Gastroesophageal sphincter (tissue), 4 donors: Measurements from ENCODE around the gene ISLR2. TPM values are rescaled to one million over a fixed set of nuclear protein-coding genes. Genes with fewer than 3 reads are reported as not detected.
"Not testable (repeated sequence)": the region's sequence is repeated elsewhere in the genome, so short reads cannot be mapped to it uniquely, and the experiment has no call there.

Experiments used
- ATAC-seq: fragments of 150-250 bp; one replicate; pipeline ENCODE4 v1.9.1; 2016; ENCODE audit warnings: mild to moderate bottlenecking, moderate library complexity
- H3K27ac ChIP-seq, 4 donors: fragments of 200-600 bp; sonication (generic) in 3 of 4; 1 replicate in 3 of 4; 2 replicates in 1 of 4; pipeline ENCODE4 v1.5.1; 2016 to 2019
- H3K27me3 ChIP-seq: fragments of 200-600 bp; sonication (generic); one replicate; pipeline ENCODE4 v1.5.1; 2019
- H3K36me3 ChIP-seq, 2 donors: fragments of 200-600 bp; sonication (generic); one replicate each; pipeline ENCODE4 v1.5.1; 2019; ENCODE audit warnings: control low read depth in 1 of 2
- H3K4me1 ChIP-seq, 3 donors: fragments of 200-600 bp; sonication (generic); 1 replicate in 2 of 3; 2 replicates in 1 of 3; pipeline ENCODE4 v1.5.1; 2016 to 2019; ENCODE audit warnings: control low read depth in 2 of 3
- H3K4me3 ChIP-seq, 2 donors: fragments of 200-600 bp; sonication (generic); one replicate each; pipeline ENCODE4 v1.5.1; 2019; ENCODE audit warnings: mild to moderate bottlenecking in 1 of 2, moderate library complexity in 1 of 2
- H3K9me3 ChIP-seq, 3 donors: fragments of 200-600 bp; sonication (generic); one replicate each; pipeline ENCODE4 v1.5.1; 2017 to 2019; ENCODE audit warnings: control low read depth in 2 of 3
- EP300 ChIP-seq: sonication (generic); formaldehyde crosslinking; IDR thresholded peaks from one replicate; pipeline ENCODE4 v1.6.1; 2017; ENCODE audit warnings: antibody characterized with exemption, mild to moderate bottlenecking
- POLR2A ChIP-seq, 2 donors: fragments of 450-650 bp; IDR thresholded peaks; one replicate each; pipeline ENCODE4 v1.6.1; 2017; ENCODE audit warnings: antibody characterized with exemption in 2 of 2, mild to moderate bottlenecking in 2 of 2, moderate library complexity in 1 of 2
- POLR2AphosphoS5 ChIP-seq: sonication (generic); formaldehyde crosslinking; IDR thresholded peaks from one replicate; pipeline ENCODE4 v1.6.1; 2017; ENCODE audit warnings: antibody characterized with exemption
- WGBS, 2 donors: methylation state at CpG; one replicate each; pipeline ENCODE4 v1.1.5; 2018; ENCODE audit warnings: low coverage in 1 of 2; 5-methylcytosine and 5-hydroxymethylcytosine counted together
- total RNA-seq, 4 donors: library from RNA; depleted of rRNA; stranded (reverse); fragments of >200 nt; gene quantifications; one replicate each; pipeline ENCODE4 v1.1.0, GENCODE V29; 2016
- TF ChIP-seq, protein P1 (sequence below), 4 experiments: fragments of 200-600 bp in 2 of 4; fragments of 450-650 bp in 2 of 4; sonication (generic) in 1 of 4; IDR thresholded peaks; one replicate each; pipeline ENCODE4 v1.5.1; 2017 to 2019; ENCODE audit warnings: antibody characterized with exemption in 4 of 4, mild to moderate bottlenecking in 2 of 4, moderate library complexity in 2 of 4

The ISLR2 gene
- total RNA-seq, 4 donors from 2014 or later, result 0.54 to 5.4 (median 1.5) TPM

DNA sequence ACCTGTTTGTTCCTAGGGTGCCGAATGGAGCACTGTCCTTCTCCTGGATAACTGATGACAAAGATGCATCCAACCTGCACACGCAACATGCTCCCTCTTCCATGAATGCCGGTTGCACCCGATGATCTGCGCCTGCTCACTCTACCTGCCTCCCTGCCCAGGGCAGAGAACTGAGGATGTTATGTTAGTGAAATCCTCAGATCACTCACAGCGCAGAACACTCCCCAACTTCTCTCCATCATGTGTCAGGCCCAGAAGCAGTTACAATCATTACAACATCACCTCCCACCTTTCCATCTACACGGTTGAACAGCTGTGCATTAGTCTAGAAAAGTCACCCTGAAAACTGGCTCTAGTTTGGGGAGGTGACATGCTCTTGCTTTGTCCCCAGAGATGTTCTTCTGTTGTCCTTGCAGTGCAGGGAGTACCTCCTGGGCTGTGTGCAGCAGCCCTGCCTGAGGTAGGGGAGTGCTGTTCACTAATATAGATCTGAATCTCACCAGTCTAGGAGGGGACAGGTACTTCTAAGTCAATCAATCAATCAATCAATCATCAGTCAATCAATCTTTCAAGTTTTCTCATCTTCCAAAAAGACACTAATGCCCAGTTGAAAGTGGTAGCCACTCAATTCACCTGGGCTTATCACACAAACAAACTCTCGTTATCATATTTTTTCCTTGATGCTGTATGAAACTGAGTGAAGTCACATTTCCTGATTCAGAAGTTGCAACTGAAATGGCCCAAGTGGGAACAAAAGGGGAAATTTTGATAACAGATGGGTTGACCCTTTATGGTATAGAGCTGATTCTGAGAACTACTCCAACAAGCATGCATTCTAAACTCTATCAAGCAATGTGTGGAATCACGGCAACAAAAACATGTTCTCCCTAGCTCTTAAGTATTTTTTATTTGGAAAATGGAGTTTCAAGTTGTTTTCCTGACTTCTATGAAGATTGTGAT lies 27.8 kb downstream of the ISLR2 start:
- no peak for ATAC-seq
- Histone ChIP-seq H3K36me3 (no peaks in the 10 kb centered on the region), H3K27ac (peak overlapping the region in 3 of 4 donors; percentile 17 to 61 (median 60)), H3K4me1 (peaks cover 0 to 41% (median 18%) of the 10 kb centered on the region in 3 donors), H3K27me3 (no peaks in the 10 kb centered on the region), H3K4me3 (no peak overlapping the region), H3K9me3 (no peaks in the 10 kb centered on the region)
- 87 to 88% methylated on average over 8 of the region's 9 CpGs for WGBS, 2 donors
- TF ChIP-seq, protein P1, sequence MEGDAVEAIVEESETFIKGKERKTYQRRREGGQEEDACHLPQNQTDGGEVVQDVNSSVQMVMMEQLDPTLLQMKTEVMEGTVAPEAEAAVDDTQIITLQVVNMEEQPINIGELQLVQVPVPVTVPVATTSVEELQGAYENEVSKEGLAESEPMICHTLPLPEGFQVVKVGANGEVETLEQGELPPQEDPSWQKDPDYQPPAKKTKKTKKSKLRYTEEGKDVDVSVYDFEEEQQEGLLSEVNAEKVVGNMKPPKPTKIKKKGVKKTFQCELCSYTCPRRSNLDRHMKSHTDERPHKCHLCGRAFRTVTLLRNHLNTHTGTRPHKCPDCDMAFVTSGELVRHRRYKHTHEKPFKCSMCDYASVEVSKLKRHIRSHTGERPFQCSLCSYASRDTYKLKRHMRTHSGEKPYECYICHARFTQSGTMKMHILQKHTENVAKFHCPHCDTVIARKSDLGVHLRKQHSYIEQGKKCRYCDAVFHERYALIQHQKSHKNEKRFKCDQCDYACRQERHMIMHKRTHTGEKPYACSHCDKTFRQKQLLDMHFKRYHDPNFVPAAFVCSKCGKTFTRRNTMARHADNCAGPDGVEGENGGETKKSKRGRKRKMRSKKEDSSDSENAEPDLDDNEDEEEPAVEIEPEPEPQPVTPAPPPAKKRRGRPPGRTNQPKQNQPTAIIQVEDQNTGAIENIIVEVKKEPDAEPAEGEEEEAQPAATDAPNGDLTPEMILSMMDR (IDR thresholded peaks at IDR 0.05), result no peak
- TF ChIP-seq POLR2AphosphoS5, result no peak
- no peak for TF ChIP-seq POLR2A (IDR thresholded peaks at IDR 0.05)
- no peak for TF ChIP-seq EP300

DNA sequence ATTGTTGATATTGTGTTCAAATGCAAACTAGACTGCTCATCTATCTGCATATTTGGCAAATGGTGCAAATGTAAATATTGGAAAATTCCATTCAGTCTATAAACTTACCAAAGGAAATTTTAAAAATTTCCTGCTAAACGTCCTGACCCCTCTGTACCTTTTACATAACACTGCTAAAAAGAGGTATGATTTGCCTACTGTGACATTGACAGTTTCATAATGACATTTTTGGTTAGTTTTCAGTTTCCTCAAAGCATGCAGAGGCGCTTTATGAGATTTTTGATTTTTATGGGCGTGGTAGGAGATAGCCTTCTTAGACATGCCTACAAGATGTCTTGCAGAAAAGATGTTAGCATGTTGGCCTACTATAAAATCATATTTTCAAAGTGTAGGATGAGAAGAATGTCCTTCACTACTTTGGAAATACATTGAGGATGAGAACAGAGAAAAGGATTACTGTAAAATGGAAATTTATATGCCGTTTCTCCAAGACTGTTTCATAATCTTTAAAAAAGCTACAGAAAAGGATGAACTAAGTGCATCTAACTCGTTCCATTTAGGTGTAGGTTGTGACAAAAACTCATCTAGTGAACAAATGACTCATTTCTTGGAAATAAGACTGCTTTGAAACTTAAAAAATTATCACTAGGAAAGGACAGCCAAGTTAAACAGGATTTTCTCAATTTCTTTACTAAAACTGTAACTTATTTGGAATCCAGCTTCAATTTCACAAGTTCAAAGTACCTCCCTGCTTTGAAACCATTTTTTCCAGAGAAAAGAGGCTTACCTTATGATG lies 28.7 kb downstream of the ISLR2 start:
- 62 to 65% methylated on average over 5 of the region's 5 CpGs for whole genome bisulfite sequencing, 2 donors
- no peak overlapping the region for H3K4me3 ChIP-seq
- peak; percentile 28 for ATAC-seq

DNA sequence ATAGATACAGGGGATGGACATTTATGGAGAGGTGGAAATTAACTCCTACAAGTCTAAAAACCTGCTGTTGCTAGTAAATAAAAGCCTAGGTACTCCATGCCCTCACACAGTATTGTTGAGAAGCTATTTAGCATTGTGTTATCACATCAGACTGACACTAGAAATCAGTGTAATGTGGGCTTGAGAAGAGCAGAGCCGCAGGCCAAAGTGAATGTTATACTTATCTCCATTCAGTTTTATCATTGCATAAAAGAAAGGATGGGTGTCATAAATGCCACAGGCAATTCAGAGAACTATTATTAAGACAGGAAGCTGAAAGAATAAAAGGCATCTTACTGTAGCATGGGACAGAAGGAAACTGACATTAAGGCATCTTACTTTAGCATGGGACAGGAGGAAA lies 29.4 kb downstream of the ISLR2 start:
- TF ChIP-seq EP300 (no peak), POLR2AphosphoS5 (no peak), POLR2A (IDR thresholded peaks at IDR 0.05) (no peak)
- TF ChIP-seq, protein P1 (IDR thresholded peaks at IDR 0.05), result no peak

More for the DNA sequence above, 28.7 kb downstream of the ISLR2 start:
- H3K9me3 ChIP-seq, result no peaks in the 10 kb centered on the region
- TF ChIP-seq, protein P1 (IDR thresholded peaks at IDR 0.05), result no peak
- H3K36me3 ChIP-seq, result no peaks in the 10 kb centered on the region
- peaks cover 0 to 41% (median 18%) of the 10 kb centered on the region in 3 donors for H3K4me1 ChIP-seq
- H3K27ac ChIP-seq, result peak overlapping the region in 1 of 4 donors; percentile 30
- no peaks in the 10 kb centered on the region for H3K27me3 ChIP-seq

DNA sequence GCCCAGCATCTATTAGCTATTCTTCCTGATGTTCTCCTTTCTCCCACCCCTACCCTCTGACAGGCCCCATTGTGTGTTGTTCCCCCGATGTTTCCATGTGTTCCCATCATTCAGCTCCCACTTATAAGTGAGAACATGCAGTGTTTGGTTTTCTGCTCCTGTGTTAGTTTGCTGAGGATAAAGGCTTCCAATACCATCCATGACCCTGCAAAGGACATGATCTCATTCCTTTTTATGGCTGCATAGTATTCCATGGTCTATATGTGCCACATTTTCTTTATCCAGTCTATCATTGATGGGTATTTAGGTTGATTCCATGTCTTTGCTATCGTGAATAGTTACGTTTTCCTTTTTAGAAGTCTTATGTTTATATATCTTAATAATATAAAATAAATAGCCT lies 30.0 kb downstream of the ISLR2 start:
- H3K27ac ChIP-seq, ATAC-seq, H3K4me3 ChIP-seq, H3K36me3 ChIP-seq, H3K9me3 ChIP-seq, H3K27me3 ChIP-seq: not testable (repeated sequence)
- 93 to 98% methylated on average over 2 to 3 of the region's 3 CpGs for WGBS, 2 donors
- peaks cover 0 to 41% (median 18%) of the 10 kb centered on the region in 3 donors for H3K4me1 ChIP-seq

More for the DNA sequence above, 29.4 kb downstream of the ISLR2 start:
- no peaks in the 10 kb centered on the region for H3K36me3 ChIP-seq
- WGBS, 2 donors, result 93 to 100% methylated on average over 1 of the region's 1 CpG
- peak overlapping the region in 1 of 4 donors; percentile 30 for H3K27ac ChIP-seq
- ATAC-seq, result no peak
- no peak overlapping the region for H3K4me3 ChIP-seq
- peaks cover 0 to 41% (median 18%) of the 10 kb centered on the region in 3 donors for H3K4me1 ChIP-seq
- H3K9me3 ChIP-seq, result no peaks in the 10 kb centered on the region
- no peaks in the 10 kb centered on the region for H3K27me3 ChIP-seq

DNA sequence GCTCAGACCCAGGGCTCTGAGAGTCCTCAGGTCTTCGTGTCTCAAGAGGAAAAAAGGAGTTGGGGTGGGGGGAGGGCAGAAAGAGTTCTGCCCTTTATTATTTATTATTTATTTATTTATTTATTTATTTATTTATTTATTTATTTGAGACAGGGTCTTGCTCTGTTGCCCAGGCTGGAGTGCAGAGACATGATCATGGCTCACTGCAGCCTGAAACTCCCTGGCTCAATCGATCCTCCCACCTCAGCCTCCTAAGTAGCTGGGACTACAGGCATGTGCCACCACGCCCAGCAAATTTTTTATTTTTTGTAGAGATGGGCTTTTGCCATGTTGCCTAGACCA lies 31.8 kb downstream of the ISLR2 start:
- H3K9me3 ChIP-seq, H3K4me3 ChIP-seq, H3K27ac ChIP-seq, ATAC-seq, H3K36me3 ChIP-seq, H3K27me3 ChIP-seq: not testable (repeated sequence)
- 94 to 100% methylated on average over 3 of the region's 3 CpGs for WGBS, 2 donors
- peaks cover 0 to 26% (median 11%) of the 10 kb centered on the region in 3 donors for H3K4me1 ChIP-seq
